Right ventricle myocardium superior (tissue), 1 donor: ENCODE data around the gene EME1. TPM values are rescaled to one million over a fixed set of nuclear protein-coding genes. Genes with fewer than 3 reads are reported as not detected.
"Not testable (repeated sequence)": the region's sequence is repeated elsewhere in the genome, so short reads cannot be mapped to it uniquely, and the experiment has no call there.

ENCODE experiments used
- ATAC-seq: fragments of 200-7000 bp; cut with Tn5 transposase; one replicate; pipeline ENCODE4 v1.9.1; 2020; ENCODE audit warnings: mild to moderate bottlenecking; ENCODE audit not compliant: poor library complexity
- DNase-seq: peaks from one replicate; pipeline ENCODE4 v3.0.0-alpha.2; 2020
- intact Hi-C: fragments of 100-400 bp; cut with DNase I; formaldehyde crosslinking; loops from one replicate; pipeline ENCODE4 v1.11.2; 2022
- total RNA-seq: library from RNA; stranded (reverse); fragmentation: NEBNext Ultra II Directional; extraction: Animal tissue kit (Norgen Biotek cat#: 25700); gene quantifications from one replicate; pipeline ENCODE4 v1.2.1, GENCODE V29; 2021
- donor health status: DM: no; HTN: yes; CAD: no; lungs with severe emphysema.

EME1 gene
- total RNA-seq, 1 donor from 2014 or later, result not detected

- no peak for DNase-seq
- intact Hi-C loops, result no loop called here
- peak; percentile 21 for ATAC-seq
Measured at GRCh38 chr17:50380369-50381259, 7.6 kb downstream of the EME1 start.

- intact Hi-C loops, result no loop called here
- no peak for ATAC-seq
- DNase-seq, result no peak
Measured at GRCh38 chr17:50381260-50381815, 8.3 kb downstream of the EME1 start.

GRCh38 chr17:50381920-50382319 lies 8.9 kb downstream of the EME1 start:
- ATAC-seq (peak; percentile 26), DNase-seq (no peak)
- intact Hi-C loops, result no loop called here

GRCh38 chr17:50382931-50383330 lies 9.9 kb downstream of the EME1 start:
- DNase-seq, result no peak
- no peak for ATAC-seq
- intact Hi-C loops, result no loop called here

GRCh38 chr17:50386510-50386909 lies 13.5 kb downstream of the EME1 start:
- DNase-seq (no peak), ATAC-seq (no peak)
- intact Hi-C loops, result no loop called here

GRCh38 chr17:50388728-50389127 lies 15.7 kb downstream of the EME1 start:
- DNase-seq (no peak), ATAC-seq (no peak)
- intact Hi-C loops, result no loop called here

- intact Hi-C loops, result no loop called here
- DNase-seq (no peak), ATAC-seq (no peak)
Measured at GRCh38 chr17:50389534-50389933, 16.5 kb downstream of the EME1 start.

- DNase-seq, result no peak
- intact Hi-C loops, result no loop called here
- ATAC-seq, result no peak
Measured at GRCh38 chr17:50392621-50393020, 19.6 kb downstream of the EME1 start.

- intact Hi-C loops, result no loop called here
- no peak for DNase-seq
Measured at GRCh38 chr17:50393700-50394099, 20.7 kb downstream of the EME1 start.

GRCh38 chr17:50394711-50395110 lies 21.7 kb downstream of the EME1 start:
- intact Hi-C loops, result no loop called here

More at GRCh38 chr17:50393700-50394099, 20.7 kb downstream of the EME1 start:
- no peak for ATAC-seq

GRCh38 chr17:50396261-50397110 lies 23.5 kb downstream of the EME1 start:
- peak; percentile 35 for ATAC-seq
- peak; percentile 59 for DNase-seq
- intact Hi-C loops, result no loop called here

More at GRCh38 chr17:50394711-50395110, 21.7 kb downstream of the EME1 start:
- DNase-seq (no peak), ATAC-seq (no peak)

- intact Hi-C loops, result no loop called here
- peak; percentile 99 for ATAC-seq
Measured at GRCh38 chr17:50397111-50397918, 24.3 kb downstream of the EME1 start, which contains the start of gene LRRC59. TSS of gene LRRC59 (minus strand) at chr17:50397523. CDS start at chr17:50397317, 206 bp downstream.

GRCh38 chr17:50397919-50398285 lies 24.9 kb downstream of the EME1 start:
- DNase-seq (no peak), ATAC-seq (no peak)
- intact Hi-C loops, result no loop called here

More at GRCh38 chr17:50397111-50397918, 24.3 kb downstream of the EME1 start, which contains the start of gene LRRC59:
- peak; percentile 95 for DNase-seq

- ATAC-seq, intact Hi-C loops: not testable (repeated sequence)
Measured at GRCh38 chr17:50398672-50399071, 25.6 kb downstream of the EME1 start.

GRCh38 chr17:50399591-50399990 lies 26.6 kb downstream of the EME1 start:
- DNase-seq, intact Hi-C loops, ATAC-seq: not testable (repeated sequence)

More at GRCh38 chr17:50398672-50399071, 25.6 kb downstream of the EME1 start:
- not testable (repeated sequence) for DNase-seq

- DNase-seq, intact Hi-C loops: not testable (repeated sequence)
Measured at GRCh38 chr17:50405351-50405750, 32.3 kb downstream of the EME1 start.

GRCh38 chr17:50406578-50406977 lies 33.5 kb downstream of the EME1 start:
- intact Hi-C loops, result no loop called here
- ATAC-seq (no peak), DNase-seq (no peak)

More at GRCh38 chr17:50405351-50405750, 32.3 kb downstream of the EME1 start:
- ATAC-seq, result not testable (repeated sequence)

GRCh38 chr17:50407921-50408320 lies 34.9 kb downstream of the EME1 start:
- ATAC-seq (no peak), DNase-seq (no peak)
- intact Hi-C loops, result no loop called here
